BJ (cell line): ENCODE data around the gene FAM149B1. TPM values are rescaled to one million over a fixed set of nuclear protein-coding genes. Genes with fewer than 3 reads are reported as not detected.

ENCODE experiments used
- CTCF ChIA-PET: fragments of 350-600 bp; formaldehyde crosslinking; extraction: SDS; loops from one replicate; lab custom pipeline; 2021; ENCODE audit warnings: antibody characterized with exemption, inconsistent platforms; lab: Yijun Ruan, JAX
- POLR2A ChIA-PET: fragments of 300-600 bp; sonication (Branson Sonifier 250); formaldehyde crosslinking; extraction: SDS; loops from one replicate; lab custom pipeline; 2021; ENCODE audit warnings: antibody characterized with exemption; lab: Charles Lee
- DNase-seq: peaks from one replicate; pipeline ENCODE4 v3.0.0-alpha.2; 2011; ENCODE audit warnings: low read depth
- H3K27me3 ChIP-seq: 2 replicates; pipeline ENCODE4 v1.6.0; 2011; ENCODE audit warnings: low read length; ENCODE audit not compliant: control insufficient read depth, insufficient read depth
- H3K36me3 ChIP-seq: 2 replicates; pipeline ENCODE4 v1.5.1; 2011; ENCODE audit warnings: low read length; ENCODE audit not compliant: control insufficient read depth, insufficient read depth
- H3K4me3 ChIP-seq: 2 replicates; pipeline ENCODE4 v1.5.1; 2011; ENCODE audit warnings: low read depth, mild to moderate bottlenecking, control low read depth, low read length
- polyA plus RNA-seq: library from polyadenylated mRNA; depleted of rRNA; stranded (reverse); fragments of >200 nt; gene quantifications from 2 replicates; pipeline ENCODE4 v1.2.3, GENCODE V29; 2011
- TF ChIP-seq, protein P1 (sequence below): IDR thresholded peaks from 2 replicates; pipeline ENCODE4 v1.5.1; 2011; ENCODE audit warnings: low read depth, mild to moderate bottlenecking, control low read depth, inconsistent platforms, low read length, moderate library complexity; ENCODE audit not compliant: insufficient read depth

The FAM149B1 gene
- polyA plus RNA-seq, 1 experiment: 33.0 TPM

DNA sequence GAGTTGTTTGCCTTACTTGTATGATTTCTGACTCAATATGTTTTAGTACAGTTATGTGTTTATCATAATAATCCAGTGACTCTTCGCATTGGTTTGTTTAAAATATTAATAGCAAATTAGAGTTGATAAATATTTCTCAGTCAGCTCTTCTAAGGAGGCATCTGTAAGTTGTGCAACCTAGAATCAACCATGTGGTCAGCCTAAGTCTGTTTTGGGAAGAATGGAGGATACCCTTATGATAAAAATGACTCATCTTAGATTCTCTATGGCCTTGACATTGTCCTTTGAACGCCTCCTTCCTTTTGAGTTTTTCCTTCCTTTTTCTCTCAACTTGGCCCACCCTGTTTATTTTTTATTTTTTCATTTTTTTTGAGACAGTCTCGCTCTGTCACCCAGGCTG lies 60.3 kb downstream of the FAM149B1 start:
- DNase-seq: no peak
- POLR2A ChIA-PET: no interaction called here
- TF ChIP-seq, protein P1, sequence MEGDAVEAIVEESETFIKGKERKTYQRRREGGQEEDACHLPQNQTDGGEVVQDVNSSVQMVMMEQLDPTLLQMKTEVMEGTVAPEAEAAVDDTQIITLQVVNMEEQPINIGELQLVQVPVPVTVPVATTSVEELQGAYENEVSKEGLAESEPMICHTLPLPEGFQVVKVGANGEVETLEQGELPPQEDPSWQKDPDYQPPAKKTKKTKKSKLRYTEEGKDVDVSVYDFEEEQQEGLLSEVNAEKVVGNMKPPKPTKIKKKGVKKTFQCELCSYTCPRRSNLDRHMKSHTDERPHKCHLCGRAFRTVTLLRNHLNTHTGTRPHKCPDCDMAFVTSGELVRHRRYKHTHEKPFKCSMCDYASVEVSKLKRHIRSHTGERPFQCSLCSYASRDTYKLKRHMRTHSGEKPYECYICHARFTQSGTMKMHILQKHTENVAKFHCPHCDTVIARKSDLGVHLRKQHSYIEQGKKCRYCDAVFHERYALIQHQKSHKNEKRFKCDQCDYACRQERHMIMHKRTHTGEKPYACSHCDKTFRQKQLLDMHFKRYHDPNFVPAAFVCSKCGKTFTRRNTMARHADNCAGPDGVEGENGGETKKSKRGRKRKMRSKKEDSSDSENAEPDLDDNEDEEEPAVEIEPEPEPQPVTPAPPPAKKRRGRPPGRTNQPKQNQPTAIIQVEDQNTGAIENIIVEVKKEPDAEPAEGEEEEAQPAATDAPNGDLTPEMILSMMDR: no peak
- CTCF ChIA-PET: no interaction called here
- Histone ChIP-seq H3K36me3 (peaks cover 5% of the 10 kb centered on the region), H3K27me3 (no peaks in the 10 kb centered on the region), H3K4me3 (no peak overlapping the region)

DNA sequence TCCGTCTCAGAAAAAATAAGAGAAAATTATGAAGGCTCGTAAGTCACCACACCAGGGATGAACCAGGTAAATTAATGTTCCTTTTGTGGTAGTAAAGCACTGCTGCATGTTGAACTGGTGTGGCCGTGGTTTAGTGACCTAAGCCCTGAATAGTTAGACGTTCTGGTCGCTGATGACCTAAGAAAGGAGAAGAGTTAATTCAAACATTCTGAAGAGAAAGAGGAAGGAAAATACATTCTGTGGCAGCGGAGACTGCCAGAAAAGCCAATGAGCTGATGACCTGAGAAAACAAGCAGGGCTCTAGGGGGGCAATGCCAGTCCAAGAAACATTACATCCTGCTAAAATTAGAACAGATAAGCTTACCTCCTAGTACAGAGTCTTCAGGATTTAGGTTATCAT lies 61.6 kb downstream of the FAM149B1 start:
- CTCF ChIA-PET: no interaction called here
- DNase-seq: no peak
- Histone ChIP-seq H3K36me3 (peaks cover 5% of the 10 kb centered on the region), H3K4me3 (no peak overlapping the region), H3K27me3 (no peaks in the 10 kb centered on the region)
- POLR2A ChIA-PET: no interaction called here
- TF ChIP-seq, protein P1: no peak

DNA sequence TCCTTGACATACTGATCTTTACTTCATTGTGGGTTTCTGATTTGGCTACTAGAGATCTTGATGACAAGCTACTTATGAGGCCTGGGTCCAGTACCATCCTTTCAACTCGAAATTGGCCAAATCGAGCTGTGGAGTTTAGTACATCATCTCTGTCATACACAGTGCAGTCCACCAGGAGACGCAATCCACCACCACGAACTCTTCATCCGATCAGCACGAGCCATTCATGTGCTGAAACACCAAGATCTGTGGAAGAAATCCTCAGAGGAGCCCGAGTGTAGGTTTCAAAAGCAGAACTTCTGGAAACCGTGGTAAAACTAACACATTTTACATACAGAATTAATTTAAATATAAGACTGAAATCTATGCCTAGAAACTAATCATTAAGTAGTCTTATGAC lies 65.0 kb downstream of the FAM149B1 start:
- Histone ChIP-seq H3K27me3 (no peaks in the 10 kb centered on the region), H3K36me3 (peaks cover 5% of the 10 kb centered on the region), H3K4me3 (no peak overlapping the region)
- POLR2A ChIA-PET: no interaction called here
- CTCF ChIA-PET: interaction anchor here (2.0 kb wide), 1 partner anchor 9 kb away, joined by 5 read pairs; no protein-coding TSS in a partner anchor
- TF ChIP-seq, protein P1: no peak
- no peak for DNase-seq

DNA sequence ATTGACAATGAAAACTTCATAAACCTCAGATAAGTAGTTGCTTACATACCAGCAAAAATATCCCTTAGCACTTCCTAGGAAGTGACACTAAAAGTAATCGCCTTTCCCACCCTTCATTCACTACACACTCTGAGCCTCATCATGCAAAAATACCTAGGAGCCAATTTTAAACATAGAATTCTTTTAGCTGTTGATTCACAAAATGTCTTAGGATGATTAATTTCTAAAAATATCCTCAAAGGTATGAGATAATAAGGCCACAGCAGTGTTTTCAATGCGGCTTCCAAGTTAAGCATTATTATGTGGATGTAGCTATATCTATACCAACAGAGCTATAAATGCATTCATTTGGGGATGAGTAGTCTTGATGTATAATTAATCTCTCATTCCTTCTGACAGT lies 66.0 kb downstream of the FAM149B1 start:
- Histone ChIP-seq H3K36me3 (peaks cover 5% of the 10 kb centered on the region), H3K4me3 (no peak overlapping the region), H3K27me3 (no peaks in the 10 kb centered on the region)
- TF ChIP-seq, protein P1: no peak
- ChIA-PET POLR2A (interaction anchor here (0.6 kb wide), 1 partner anchor 538 kb away, joined by 3 read pairs; a partner anchor contains a TSS), CTCF (interaction anchor here (2.0 kb wide), 1 partner anchor 10 kb away, joined by 5 read pairs; no protein-coding TSS in a partner anchor)
- no peak for DNase-seq

DNA sequence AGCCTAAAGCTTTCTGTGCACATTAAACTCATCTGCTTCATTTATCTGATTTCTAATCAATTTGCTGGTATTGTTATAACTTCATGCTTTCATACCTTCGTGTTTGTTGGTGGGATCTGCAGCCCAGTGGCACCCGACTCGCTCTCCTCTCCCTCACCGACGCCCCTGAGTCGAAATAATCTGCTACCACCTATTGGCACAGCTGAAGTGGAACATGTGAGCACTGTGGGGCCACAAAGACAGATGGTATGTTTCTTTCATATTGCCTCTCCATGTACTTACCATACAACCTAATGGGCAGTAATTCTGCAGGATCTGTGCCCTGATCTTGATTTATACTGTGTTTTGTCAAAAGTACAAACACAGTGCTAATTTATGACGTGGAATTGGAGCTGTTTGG lies 66.8 kb downstream of the FAM149B1 start:
- DNase-seq: no peak
- TF ChIP-seq, protein P1: no peak
- POLR2A ChIA-PET: no interaction called here
- CTCF ChIA-PET: interaction anchor here (2.0 kb wide), 1 partner anchor 11 kb away, joined by 5 read pairs; no protein-coding TSS in a partner anchor
- H3K27me3 ChIP-seq: no peaks in the 10 kb centered on the region
- peaks cover 5% of the 10 kb centered on the region for H3K36me3 ChIP-seq
- no peak overlapping the region for H3K4me3 ChIP-seq
